ENCODE data around the gene LIMK2.

The LIMK2 gene

DNA sequence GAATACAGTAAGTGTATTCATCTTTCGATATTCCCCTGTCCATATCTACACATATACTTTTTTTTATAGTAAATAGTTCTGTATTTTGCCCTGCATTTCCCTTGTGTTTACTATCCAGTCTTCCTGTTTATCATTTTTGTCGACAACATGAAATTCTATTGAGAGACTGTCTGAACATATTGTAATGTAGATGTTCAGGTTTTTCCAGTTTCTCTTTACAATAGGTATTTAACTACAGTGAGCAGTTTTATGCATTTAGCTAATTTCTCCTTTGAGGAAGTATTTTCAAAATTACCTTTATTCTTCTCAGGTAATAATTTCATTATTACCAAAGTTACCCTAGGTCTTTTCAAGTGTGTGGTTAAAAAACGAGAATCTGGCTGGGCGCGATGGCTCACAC, 63.5 kb downstream of the LIMK2 start:
- no peak for DNase-seq

DNA sequence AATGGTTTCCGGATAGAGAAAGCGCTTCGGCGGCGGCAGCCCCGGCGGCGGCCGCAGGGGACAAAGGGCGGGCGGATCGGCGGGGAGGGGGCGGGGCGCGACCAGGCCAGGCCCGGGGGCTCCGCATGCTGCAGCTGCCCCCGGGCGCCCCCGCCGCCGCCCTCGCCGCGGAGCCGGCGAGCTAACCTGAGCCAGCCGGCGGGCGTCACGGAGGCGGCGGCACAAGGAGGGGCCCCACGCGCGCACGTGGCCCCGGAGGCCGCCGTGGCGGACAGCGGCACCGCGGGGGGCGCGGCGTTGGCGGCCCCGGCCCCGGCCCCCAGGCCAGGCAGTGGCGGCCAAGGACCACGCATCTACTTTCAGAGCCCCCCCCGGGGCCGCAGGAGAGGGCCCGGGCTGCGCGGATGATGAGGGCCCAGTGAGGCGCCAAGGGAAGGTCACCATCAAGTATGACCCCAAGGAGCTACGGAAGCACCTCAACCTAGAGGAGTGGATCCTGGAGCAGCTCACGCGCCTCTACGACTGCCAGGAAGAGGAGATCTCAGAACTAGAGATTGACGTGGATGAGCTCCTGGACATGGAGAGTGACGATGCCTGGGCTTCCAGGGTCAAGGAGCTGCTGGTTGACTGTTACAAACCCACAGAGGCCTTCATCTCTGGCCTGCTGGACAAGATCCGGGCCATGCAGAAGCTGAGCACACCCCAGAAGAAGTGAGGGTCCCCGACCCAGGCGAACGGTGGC, 64.5 kb downstream of the LIMK2 start:
- no peak for DNase-seq

DNA sequence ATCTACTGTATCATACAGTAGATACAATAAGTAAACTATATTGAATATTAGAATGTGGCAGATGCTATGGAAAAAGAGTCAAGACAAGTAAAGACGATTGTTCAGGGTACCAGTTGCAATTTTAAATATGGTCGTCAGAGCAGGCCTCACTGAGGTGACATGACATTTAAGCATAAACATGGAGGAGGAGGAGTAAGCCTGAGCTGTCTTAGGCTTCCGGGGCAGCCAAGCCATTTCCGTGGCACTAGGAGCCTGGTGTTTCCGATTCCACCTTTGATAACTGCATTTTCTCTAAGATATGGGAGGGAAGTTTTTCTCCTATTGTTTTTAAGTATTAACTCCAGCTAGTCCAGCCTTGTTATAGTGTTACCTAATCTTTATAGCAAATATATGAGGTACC, 65.6 kb downstream of the LIMK2 start:
- DNase-seq: no peak

- DNase-seq: no peak
Measured at GRCh38 chr22:31278151-31278621, 66.1 kb downstream of the LIMK2 start.

GRCh38 chr22:31278626-31279326, 66.7 kb downstream of the LIMK2 start:
- DNase-seq: peak; percentile 29

GRCh38 chr22:31279327-31279669, 67.2 kb downstream of the LIMK2 start:
- DNase-seq: no peak

- no peak for DNase-seq
Measured at GRCh38 chr22:31279821-31280505, 67.9 kb downstream of the LIMK2 start.

- no peak for DNase-seq
Measured at GRCh38 chr22:31281733-31282132, 69.6 kb downstream of the LIMK2 start.

- no peak for DNase-seq
Measured at GRCh38 chr22:31282748-31283468, 70.8 kb downstream of the LIMK2 start.

- DNase-seq: no peak
Measured at GRCh38 chr22:31284281-31285155, 72.4 kb downstream of the LIMK2 start.

- peak; percentile 56 for DNase-seq
Measured at GRCh38 chr22:31286360-31287255, 74.5 kb downstream of the LIMK2 start.

GRCh38 chr22:31287818-31288495, 75.9 kb downstream of the LIMK2 start:
- DNase-seq: no peak

GRCh38 chr22:31288496-31289240, 76.6 kb downstream of the LIMK2 start:
- no peak for DNase-seq

GRCh38 chr22:31289344-31289743, 77.2 kb downstream of the LIMK2 start:
- DNase-seq: no peak

DNA sequence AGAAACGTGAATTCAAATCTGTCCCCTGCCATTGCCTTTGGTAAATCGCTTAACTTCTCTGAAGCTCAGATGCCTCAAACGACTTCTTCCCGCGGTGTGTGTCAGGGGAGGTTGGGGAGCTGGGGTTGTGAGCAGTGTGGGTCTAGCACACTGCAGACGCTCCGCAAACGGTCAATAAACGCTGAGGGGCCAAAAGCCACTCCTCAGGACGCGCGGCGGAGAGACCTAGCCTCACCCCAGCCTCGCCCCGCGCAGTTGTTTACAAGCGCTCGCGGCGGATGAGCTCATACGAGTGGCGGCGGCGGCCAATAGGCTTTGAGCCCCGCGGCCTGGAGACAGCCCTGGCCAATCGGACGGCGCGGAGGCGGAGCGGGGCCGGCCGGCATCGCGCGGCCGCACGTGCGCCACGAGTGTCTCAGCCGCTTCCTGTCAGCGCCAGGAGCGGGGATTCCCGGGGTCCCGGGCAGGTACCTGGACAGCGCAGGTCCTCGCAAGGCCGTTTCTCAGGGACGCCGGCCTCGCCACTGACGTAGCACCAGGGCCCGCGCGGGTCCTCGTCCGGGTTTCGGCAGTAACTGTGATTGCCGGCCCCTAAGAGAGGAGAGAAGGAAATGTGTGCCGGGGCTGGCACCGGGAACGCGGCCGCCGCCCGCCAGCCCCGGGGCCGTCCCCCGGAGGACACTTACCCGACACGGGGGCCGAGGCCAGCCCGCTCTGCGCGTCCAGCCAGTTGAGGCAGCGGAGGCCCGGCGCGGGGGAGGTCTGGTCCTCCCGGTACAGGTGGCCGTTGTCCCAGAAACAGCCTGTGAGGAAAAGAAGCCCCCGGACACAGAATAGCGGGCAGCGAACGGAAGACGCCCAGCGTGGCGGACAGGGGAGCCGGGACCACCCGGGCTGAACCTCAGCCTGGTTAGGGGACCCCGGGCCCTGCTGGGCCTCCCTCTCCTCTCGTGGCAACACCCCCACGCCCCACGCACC, 78.7 kb downstream of the LIMK2 start:
- DNase-seq: peak; percentile 92

- DNase-seq: no peak
Measured at GRCh38 chr22:31291481-31292235, 79.6 kb downstream of the LIMK2 start.

- peak; percentile 82 for DNase-seq
Measured at GRCh38 chr22:31292236-31292989, 80.3 kb downstream of the LIMK2 start, which contains the start of gene PIK3IP1. Gene PIK3IP1, minus strand, starts transcription at chr22:31292488. Its CDS starts 144 bp downstream, at chr22:31292344.

All from stimulated activated naive CD4-positive, alpha-beta T cell treated with Interleukin-2 at 50 U/mL for 16 hours (primary cell).